ENCODE measurements around the gene TMEM233.

DNA sequence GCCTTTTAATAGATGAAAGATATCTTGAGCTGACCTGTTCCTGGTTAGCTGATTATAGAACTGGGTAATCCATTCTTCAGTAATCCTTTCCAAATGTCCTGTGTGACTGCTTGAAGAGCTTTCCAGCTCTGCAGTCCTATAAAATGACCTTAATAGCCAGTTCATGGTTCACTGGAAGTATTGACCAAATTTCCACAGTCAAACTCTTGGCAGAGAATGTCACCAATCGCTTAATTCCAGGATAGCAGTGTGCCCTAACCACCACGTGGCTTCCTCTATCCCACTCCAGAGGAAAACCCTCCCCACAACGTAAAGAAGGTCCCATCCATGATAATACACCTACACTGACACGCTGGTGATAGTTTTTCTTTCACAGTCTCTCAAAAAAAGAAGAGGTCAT, 91.8 kb downstream of the TMEM233 start:
- TF ChIP-seq POLR2A (IDR thresholded peaks at IDR 0.05; ENCODE audit: low read length) (no peak), KDM5A (IDR thresholded peaks at IDR 0.05) (no peak), RNF2 (IDR thresholded peaks at IDR 0.05; ENCODE audit: borderline replicate concordance, low read depth) (no peak), RCOR1 (IDR thresholded peaks at IDR 0.05; ENCODE audit: low read depth, low read length) (no peak), CEBPB (IDR thresholded peaks at IDR 0.05) (no peak), NPAS2 (CRISPR knock-in tag; IDR thresholded peaks at IDR 0.05; ENCODE audit: borderline replicate concordance) (no peak), REST (IDR thresholded peaks at IDR 0.05) (no peak)
- TF ChIP-seq, protein P1, sequence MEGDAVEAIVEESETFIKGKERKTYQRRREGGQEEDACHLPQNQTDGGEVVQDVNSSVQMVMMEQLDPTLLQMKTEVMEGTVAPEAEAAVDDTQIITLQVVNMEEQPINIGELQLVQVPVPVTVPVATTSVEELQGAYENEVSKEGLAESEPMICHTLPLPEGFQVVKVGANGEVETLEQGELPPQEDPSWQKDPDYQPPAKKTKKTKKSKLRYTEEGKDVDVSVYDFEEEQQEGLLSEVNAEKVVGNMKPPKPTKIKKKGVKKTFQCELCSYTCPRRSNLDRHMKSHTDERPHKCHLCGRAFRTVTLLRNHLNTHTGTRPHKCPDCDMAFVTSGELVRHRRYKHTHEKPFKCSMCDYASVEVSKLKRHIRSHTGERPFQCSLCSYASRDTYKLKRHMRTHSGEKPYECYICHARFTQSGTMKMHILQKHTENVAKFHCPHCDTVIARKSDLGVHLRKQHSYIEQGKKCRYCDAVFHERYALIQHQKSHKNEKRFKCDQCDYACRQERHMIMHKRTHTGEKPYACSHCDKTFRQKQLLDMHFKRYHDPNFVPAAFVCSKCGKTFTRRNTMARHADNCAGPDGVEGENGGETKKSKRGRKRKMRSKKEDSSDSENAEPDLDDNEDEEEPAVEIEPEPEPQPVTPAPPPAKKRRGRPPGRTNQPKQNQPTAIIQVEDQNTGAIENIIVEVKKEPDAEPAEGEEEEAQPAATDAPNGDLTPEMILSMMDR (IDR thresholded peaks at IDR 0.05): no peak

Data from A549 (cell line).